HEK293T (cell line): Measurements from ENCODE around the gene ZNF615.

Source experiments
- BHLHE40 ChIP-seq: fragments of 450-650 bp; IDR thresholded peaks from 2 replicates; pipeline ENCODE4 v1.6.1; 2016; ENCODE audit warnings: mild to moderate bottlenecking, moderate library complexity, borderline replicate concordance
- CTBP1 ChIP-seq: fragments of 450-650 bp; IDR thresholded peaks from 2 replicates; pipeline ENCODE4 v1.6.1; 2016; ENCODE audit warnings: borderline replicate concordance
- ELF4 ChIP-seq: fragments of 450-650 bp; IDR thresholded peaks from 2 replicates; pipeline ENCODE4 v1.6.1; 2017; ENCODE audit warnings: antibody characterized with exemption
- FOXK2 ChIP-seq: fragments of 450-650 bp; IDR thresholded peaks from 2 replicates; pipeline ENCODE4 v1.6.1; 2016; ENCODE audit warnings: mild to moderate bottlenecking
- FOXM1 ChIP-seq: fragments of 450-650 bp; IDR thresholded peaks from 2 replicates; pipeline ENCODE4 v1.6.1; 2017; ENCODE audit warnings: mild to moderate bottlenecking, borderline replicate concordance
- HDGF ChIP-seq: fragments of 450-650 bp; IDR thresholded peaks from 2 replicates; pipeline ENCODE4 v1.6.1; 2017; ENCODE audit warnings: antibody characterized with exemption, borderline replicate concordance
- L3MBTL2 ChIP-seq: fragments of 450-650 bp; conservative IDR thresholded peaks from 2 replicates; pipeline ENCODE4 v1.6.1; 2016; ENCODE audit warnings: mild to moderate bottlenecking
- NFRKB ChIP-seq: fragments of 450-650 bp; IDR thresholded peaks from 2 replicates; pipeline ENCODE4 v1.6.1; 2016; ENCODE audit warnings: mild to moderate bottlenecking, moderate library complexity
- SP1 ChIP-seq: fragments of 450-650 bp; IDR thresholded peaks from 2 replicates; pipeline ENCODE4 v1.6.1; 2017
- SUZ12 ChIP-seq: fragments of 450-650 bp; IDR thresholded peaks from 2 replicates; pipeline ENCODE4 v1.6.1; 2016; ENCODE audit warnings: mild to moderate bottlenecking
- TARDBP ChIP-seq: fragments of 450-650 bp; IDR thresholded peaks from 2 replicates; pipeline ENCODE4 v1.6.1; 2016
- ZNF384 ChIP-seq: fragments of 450-650 bp; IDR thresholded peaks from 2 replicates; pipeline ENCODE4 v1.6.1; 2016

GRCh38 chr19:52048555-52049501, 40.8 kb upstream of the ZNF615 start, which contains the start of gene ZNF432:
- TF ChIP-seq BHLHE40 (no peak), FOXK2 (no peak), ZNF384 (no peak), TARDBP (no peak), L3MBTL2 (peak; percentile 77), NFRKB (no peak), SP1 (no peak), CTBP1 (no peak), ELF4 (peak; percentile 48), HDGF (no peak), FOXM1 (no peak), SUZ12 (no peak)
